GM19035 (cell line): ENCODE data around the gene CXorf66.
A peak's percentile ranks its signal among the peaks of the same experiment; 100 is the strongest.
"Not testable (repeated sequence)": the region's sequence is repeated elsewhere in the genome, so short reads cannot be mapped to it uniquely, and the experiment has no call there.

ENCODE experiments used
- ATAC-seq: cut with Tn5 transposase; IDR thresholded peaks from one replicate; pipeline ENCODE4 v1.9.1; 2021; ENCODE audit not compliant: unreplicated experiment

The CXorf66 gene

DNA sequence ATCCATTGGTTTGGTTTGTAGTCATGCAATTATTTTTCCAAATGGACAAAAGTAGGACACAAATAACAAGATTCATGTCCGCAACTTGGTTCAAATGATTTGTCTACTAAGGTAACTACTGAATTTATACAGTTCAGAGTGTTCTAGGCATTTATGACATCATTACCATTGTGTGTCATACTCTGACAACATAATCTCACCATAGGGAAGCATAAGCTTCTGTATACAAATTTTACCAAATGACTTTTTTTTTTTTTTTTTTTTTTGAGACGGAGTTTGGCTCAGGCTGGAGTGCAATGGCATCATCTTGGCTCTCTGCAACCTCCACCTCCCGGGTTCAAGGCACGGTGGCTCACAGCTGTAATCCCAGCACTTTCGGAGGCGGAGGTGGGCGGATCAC is at the start of gene CXorf66:
Gene CXorf66, minus strand, starts transcription at position 101 of the 400 bp plus-strand sequence. Its CDS starts 25 bp downstream, at position 76.
- ATAC-seq = no peak

DNA sequence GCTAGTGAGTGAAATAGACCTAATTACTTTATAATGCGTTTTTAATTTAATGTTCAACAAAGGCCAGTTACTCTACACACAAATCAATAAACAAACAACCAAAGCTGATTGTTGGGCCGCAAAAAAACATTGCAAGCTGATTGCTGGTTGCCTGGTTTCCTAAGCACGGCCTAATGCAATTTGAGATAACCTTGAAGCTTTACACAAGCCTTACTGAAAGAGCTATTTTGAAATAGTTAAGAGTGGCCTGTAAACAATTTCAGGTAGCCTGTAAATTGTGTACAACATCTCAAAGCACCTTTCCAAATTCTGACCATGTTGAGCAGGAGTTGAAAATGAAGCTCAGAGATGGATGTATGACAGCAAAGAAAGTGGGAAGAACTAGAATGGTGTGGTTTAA is 17.5 kb upstream of the CXorf66 start:
- ATAC-seq = no peak

- no peak for ATAC-seq
Measured at GRCh38 chrX:139974471-139974870, 9.2 kb upstream of the CXorf66 start.

DNA sequence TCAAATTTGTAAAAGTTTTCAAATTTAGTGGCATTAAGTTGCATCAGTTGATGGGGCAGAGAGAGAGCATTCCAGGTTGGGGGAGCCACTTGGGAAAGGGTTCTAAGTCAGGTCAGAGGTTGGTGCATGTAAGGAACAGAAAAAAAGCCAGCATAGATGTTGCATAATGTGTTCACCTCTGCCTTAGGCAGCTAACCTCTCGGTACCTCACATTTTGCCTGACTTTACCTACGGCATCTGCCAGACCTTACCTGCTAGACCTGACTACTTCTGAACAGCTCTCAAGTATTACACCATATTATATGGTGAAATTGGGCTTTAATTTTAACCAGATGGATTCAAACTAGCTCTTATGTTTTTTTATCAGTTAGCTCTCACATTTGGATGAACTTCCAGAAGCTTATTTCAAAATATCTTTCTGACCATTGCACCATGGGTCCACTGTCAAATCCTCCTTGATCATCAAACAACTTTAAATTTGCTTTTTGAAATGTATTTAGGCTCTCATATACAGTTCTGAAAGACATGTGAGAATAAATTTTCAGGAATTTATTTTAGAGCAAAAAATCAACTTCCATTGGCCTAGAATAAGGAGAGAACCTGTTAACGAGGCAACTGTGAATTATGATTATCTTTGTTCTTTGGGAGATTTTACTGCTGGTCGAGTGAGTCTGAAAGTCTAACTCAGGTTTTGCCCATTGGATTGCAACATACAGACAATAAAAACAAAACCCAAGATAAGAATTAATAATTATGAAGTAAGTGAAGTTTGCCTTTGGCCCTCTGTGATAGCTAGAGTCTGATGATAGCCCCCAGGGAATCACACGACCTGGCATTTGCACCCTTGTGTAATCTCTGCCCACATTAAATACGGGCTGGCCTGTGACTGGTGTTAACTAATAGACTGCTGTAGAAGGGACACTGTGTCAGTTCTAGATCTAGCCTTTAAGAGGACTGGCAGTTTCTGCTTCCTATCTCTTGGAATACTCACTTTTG is 7.6 kb upstream of the CXorf66 start:
- ATAC-seq = no peak

DNA sequence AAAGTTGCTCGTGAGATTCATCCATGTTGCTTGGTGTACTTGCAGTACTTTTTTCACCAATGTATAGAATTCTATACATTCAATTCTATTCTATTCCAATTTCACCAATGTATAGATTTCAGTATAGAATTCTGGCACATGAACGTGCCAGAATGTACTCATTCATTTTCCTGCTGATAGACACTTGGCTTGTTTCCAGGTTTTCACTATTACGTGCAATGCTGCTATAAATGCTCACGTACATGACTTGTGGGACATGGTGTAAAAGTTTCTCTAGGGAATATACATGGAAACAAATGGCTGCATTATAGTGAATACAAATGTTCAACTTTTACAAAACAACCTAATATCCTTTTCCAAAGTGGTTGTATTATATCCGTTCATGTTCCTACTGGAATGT is 6.8 kb upstream of the CXorf66 start:
- no peak for ATAC-seq

DNA sequence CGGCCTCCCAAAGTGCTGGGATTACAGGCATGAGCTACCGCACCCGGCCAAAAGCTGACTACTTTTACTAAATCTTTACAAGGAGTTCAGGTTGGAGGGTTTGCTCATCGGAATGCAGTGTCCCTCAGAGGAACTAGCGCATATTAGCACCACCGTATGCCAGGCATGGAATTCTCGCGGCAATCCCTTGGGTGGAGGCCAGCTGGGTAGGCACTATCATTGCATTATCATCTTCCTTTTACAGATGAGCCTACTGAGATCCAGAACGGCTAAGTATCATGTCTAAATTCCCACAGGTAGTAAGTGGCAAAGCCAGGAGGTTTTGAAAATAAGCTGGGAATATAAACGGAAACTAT is 6.1 kb upstream of the CXorf66 start:
- ATAC-seq = no peak

- no peak for ATAC-seq
Measured at GRCh38 chrX:139969286-139969685, 4.0 kb upstream of the CXorf66 start.

DNA sequence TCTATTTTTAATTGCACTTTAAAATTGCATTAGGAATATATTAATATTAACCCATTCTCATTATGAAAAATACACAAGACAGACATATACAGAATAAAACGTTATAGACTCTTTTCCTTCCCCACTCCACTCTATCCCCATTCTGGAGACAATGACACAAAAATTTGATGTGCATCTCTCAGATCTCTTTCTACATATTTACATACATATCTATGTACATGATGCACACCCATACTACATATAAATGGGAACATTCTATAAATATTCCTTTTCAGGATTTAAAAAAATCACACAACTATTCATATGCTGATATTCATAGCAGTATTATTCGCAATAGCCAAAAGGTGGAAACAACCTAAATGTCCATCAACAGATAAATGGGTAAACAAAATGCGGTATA is 2.4 kb upstream of the CXorf66 start:
- no peak for ATAC-seq

- no peak for ATAC-seq
Measured at GRCh38 chrX:139967300-139967699, 2.0 kb upstream of the CXorf66 start.

DNA sequence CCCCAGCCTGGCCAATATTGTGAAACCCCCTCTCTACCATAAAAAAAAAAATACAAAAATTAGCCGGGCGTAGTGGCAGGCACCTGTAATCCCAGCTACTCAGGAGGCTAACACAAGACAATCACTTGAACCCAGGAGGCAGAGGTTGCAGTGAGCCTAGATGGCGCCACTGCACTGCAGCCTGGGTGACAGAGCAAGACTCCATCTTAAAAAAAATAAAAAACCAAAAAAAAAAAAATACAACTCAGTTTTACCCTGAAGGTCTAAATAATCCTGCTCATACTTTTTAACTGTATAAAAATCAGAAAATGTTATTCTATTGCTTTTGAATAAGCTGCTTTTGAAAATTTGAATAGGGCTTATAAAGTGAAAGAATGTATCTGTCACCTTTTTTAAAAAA is 838 bp upstream of the CXorf66 start:
- not testable (repeated sequence) for ATAC-seq

GRCh38 chrX:139961091-139961490 is 4.2 kb downstream of the CXorf66 start:
- ATAC-seq = not testable (repeated sequence)

GRCh38 chrX:139949703-139950102 is 15.6 kb downstream of the CXorf66 start:
- no peak for ATAC-seq

- ATAC-seq = no peak
Measured at GRCh38 chrX:139945075-139945474, 20.2 kb downstream of the CXorf66 start.

GRCh38 chrX:139936259-139936658 is 29.1 kb downstream of the CXorf66 start:
- ATAC-seq = no peak

GRCh38 chrX:139933904-139934303 is 31.4 kb downstream of the CXorf66 start:
- ATAC-seq = no peak

- ATAC-seq = peak; percentile 75
Measured at GRCh38 chrX:139932901-139933796, 32.2 kb downstream of the CXorf66 start, which contains the start of gene ATP11C. Gene ATP11C (minus strand): TSS chrX:139933053. CDS start chrX:139932042, 1,011 bp downstream.

- peak; percentile 48 for ATAC-seq
Measured at GRCh38 chrX:139932073-139932900, 33.0 kb downstream of the CXorf66 start.

DNA sequence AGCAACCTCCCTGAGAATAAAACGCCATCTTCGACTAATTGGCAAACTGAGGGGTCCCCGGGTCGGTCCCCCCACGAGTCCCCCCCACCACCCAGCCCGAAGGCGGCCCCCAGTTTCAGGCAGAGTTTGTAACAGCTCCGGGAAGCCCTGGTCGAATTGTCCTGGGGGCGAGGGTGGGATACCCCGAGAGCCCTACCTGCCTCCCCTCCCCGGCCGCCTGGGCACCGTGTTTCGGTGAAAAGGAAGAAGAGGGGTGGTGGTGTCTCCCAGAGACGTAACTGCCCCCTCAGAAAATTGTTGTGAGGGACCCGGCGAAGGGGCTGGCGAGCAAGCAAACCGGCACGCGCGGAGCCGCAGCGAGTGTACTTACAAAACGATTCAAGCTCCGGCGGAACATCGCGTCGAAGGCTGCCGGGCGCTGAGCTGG is 33.7 kb downstream of the CXorf66 start:
- no peak for ATAC-seq

DNA sequence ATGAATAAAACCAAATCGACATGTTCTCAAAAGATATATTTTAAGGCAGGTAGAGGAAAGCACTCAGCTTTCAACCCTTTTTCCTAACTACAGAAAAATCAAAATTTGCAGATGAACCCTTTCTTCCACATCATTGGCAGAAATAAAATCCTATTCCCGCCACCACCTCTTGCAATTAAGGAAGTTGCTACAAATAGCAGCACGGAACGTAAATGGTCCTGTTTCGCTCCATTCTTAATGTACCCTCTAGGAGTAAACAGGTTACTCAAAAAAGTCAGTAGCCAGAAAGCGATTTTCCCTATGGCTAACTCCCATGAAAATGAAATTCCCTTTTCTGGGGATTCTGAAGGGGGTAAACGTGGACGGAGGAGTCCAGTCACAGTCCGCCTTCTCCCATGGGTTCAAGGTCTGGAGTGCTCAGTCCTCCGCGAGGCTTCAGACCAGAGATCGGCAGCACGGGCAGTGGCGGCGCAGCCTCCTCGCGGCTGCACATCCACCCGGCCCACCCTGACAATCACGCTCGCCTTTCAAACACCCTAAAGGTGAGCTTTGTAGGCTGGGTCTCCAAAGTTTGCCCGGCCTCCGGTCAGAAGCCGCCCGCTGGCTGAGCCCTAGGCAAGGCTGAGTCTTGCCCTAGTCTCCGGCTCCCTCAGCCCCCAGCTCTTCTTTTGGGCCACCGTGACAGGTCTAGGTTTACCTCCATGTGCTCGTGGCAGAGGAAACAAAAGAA is 34.2 kb downstream of the CXorf66 start:
- no peak for ATAC-seq

DNA sequence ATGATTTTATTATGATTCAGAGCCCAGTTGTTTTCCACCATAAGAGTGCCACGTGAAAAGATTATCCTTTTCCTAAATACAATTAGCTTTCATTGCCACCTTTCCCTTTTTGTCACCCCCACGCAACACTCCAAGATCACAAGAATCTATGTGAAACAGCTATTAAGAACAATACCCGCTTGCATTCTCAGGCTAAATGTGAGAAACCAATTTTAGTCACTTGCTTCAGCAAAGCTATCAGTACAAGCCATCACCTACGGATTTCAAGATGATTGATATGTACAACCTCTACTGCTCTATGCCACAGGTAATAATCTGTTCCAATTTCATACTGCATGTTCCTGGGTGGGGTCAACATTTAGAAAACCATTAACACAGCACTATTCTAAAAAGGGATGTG is 34.9 kb downstream of the CXorf66 start:
- no peak for ATAC-seq
